Measurements from ENCODE around the gene R3HCC1L. TPM values are rescaled to one million over a fixed set of nuclear protein-coding genes. Genes with fewer than 3 reads are reported as not detected.

The R3HCC1L gene
- total and polyA plus RNA-seq, 2 donors: 14.7 to 20.4 TPM

DNA sequence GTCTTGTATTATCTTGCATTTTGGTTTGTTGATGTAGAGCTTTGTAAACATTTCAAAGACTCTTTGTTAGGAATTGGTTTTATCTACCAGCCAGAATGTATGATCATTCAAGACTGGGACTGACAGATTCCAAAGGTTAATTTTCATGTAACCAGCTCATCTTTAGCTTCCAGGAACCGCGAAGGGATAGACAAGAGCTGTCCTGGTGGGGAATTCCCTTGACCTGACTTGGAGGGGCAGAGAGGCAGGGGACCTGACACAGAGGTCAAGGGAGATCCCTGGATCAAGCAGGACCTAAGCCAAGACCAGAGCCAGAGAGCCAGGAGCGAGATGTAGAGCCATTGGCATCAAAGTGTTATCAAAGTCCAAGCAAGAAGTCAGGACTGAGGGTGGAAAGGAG is 140.1 kb downstream of the R3HCC1L start:
- peaks cover 0 to 27% of the 10 kb centered on the region in 2 donors for H3K27me3 ChIP-seq (ENCODE audit: control insufficient read depth in 2 of 2, insufficient read depth in 1 of 2, low read length in 1 of 2)
- H3K4me3 ChIP-seq (ENCODE audit: low read length in 2 of 2): no peak overlapping the region
- DNase-seq (ENCODE audit: low read depth in 6 of 9, low spot score in 9 of 9): no peak
- no peaks in the 10 kb centered on the region for H3K4me1 ChIP-seq (ENCODE audit: control insufficient read depth in 2 of 2, insufficient read depth in 2 of 2, low read length in 2 of 2)
- 79% methylated on average over 3 of the region's 3 CpGs for WGBS
- H3K9me3 ChIP-seq (ENCODE audit: control insufficient read depth in 2 of 2, insufficient read depth in 1 of 2, low read length in 1 of 2): no peaks in the 10 kb centered on the region
- no peak overlapping the region for H3K27ac ChIP-seq (ENCODE audit: low read depth in 1 of 2, low read length in 1 of 2)
- H3K36me3 ChIP-seq (ENCODE audit: control insufficient read depth in 2 of 2, insufficient read depth in 2 of 2, low read length in 1 of 2): no peaks in the 10 kb centered on the region

DNA sequence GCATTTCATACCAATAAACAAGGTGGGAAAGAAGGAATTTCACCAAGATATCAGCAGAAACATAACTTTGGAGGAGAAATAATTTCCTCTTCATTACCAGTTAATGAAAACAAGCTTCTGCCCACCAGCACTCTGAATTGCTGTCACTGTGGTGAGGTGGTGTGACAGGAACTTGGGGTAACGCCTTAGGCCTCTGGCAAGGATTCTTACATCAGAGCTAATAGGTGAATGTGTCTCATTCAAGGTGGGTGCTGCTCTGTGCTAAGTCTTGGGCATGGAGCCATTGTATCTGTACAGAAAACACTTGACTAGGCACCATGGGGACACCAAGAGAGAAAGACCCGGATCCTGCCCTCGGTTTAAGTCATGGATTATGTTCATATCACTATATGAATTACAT is 141.9 kb downstream of the R3HCC1L start:
- no peaks in the 10 kb centered on the region for H3K4me1 ChIP-seq (ENCODE audit: control insufficient read depth in 2 of 2, insufficient read depth in 2 of 2, low read length in 2 of 2)
- H3K4me3 ChIP-seq (ENCODE audit: low read length in 2 of 2): no peak overlapping the region
- H3K27ac ChIP-seq (ENCODE audit: low read depth in 1 of 2, low read length in 1 of 2): no peak overlapping the region
- DNase-seq (ENCODE audit: low read depth in 6 of 9, low spot score in 9 of 9): no peak
- H3K9me3 ChIP-seq (ENCODE audit: control insufficient read depth in 2 of 2, insufficient read depth in 1 of 2, low read length in 1 of 2): no peaks in the 10 kb centered on the region
- peaks cover 0 to 12% of the 10 kb centered on the region in 2 donors for H3K27me3 ChIP-seq (ENCODE audit: control insufficient read depth in 2 of 2, insufficient read depth in 1 of 2, low read length in 1 of 2)
- 95% methylated on average over 3 of the region's 3 CpGs for WGBS
- no peaks in the 10 kb centered on the region for H3K36me3 ChIP-seq (ENCODE audit: control insufficient read depth in 2 of 2, insufficient read depth in 2 of 2, low read length in 1 of 2)

GRCh38 chr10:98285416-98285815 is 151.0 kb downstream of the R3HCC1L start:
- Histone ChIP-seq H3K36me3 (ENCODE audit: control insufficient read depth in 2 of 2, insufficient read depth in 2 of 2, low read length in 1 of 2) (no peaks in the 10 kb centered on the region), H3K9me3 (ENCODE audit: control insufficient read depth in 2 of 2, insufficient read depth in 1 of 2, low read length in 1 of 2) (peaks cover 0 to 1% of the 10 kb centered on the region in 2 donors), H3K4me1 (ENCODE audit: control insufficient read depth in 2 of 2, insufficient read depth in 2 of 2, low read length in 2 of 2) (no peaks in the 10 kb centered on the region), H3K27ac (ENCODE audit: low read depth in 1 of 2, low read length in 1 of 2) (no peak overlapping the region), H3K4me3 (ENCODE audit: low read length in 2 of 2) (no peak overlapping the region), H3K27me3 (ENCODE audit: control insufficient read depth in 2 of 2, insufficient read depth in 1 of 2, low read length in 1 of 2) (peaks cover 0 to 2% of the 10 kb centered on the region in 2 donors)
- 91% methylated on average over 2 of the region's 2 CpGs for WGBS
- DNase-seq (ENCODE audit: low read depth in 6 of 9, low spot score in 9 of 9): no peak

DNA sequence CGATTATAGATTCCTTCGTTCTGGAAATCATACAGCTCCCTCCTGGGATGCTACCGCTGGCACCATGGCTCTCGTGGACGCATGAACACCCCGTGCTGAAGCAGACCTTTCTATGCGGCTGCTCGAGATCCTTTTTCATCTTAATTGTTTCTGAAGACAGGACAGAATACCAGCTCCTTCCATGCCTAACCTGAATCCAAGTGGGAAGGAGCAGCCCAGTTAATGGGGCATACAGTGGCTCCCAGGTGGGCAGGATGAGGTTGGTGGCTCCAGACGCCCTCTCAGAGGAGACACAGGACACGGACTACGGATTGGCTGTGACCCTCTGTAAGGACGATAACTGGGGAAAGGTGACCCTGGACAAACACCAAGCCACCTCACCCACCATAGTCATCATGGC is 152.0 kb downstream of the R3HCC1L start:
- no peak overlapping the region for H3K27ac ChIP-seq (ENCODE audit: low read depth in 1 of 2, low read length in 1 of 2)
- no peak overlapping the region for H3K4me3 ChIP-seq (ENCODE audit: low read length in 2 of 2)
- H3K4me1 ChIP-seq (ENCODE audit: control insufficient read depth in 2 of 2, insufficient read depth in 2 of 2, low read length in 2 of 2): no peaks in the 10 kb centered on the region
- no peak for DNase-seq (ENCODE audit: low read depth in 6 of 9, low spot score in 9 of 9)
- H3K27me3 ChIP-seq (ENCODE audit: control insufficient read depth in 2 of 2, insufficient read depth in 1 of 2, low read length in 1 of 2): peaks cover 0 to 2% of the 10 kb centered on the region in 2 donors
- H3K9me3 ChIP-seq (ENCODE audit: control insufficient read depth in 2 of 2, insufficient read depth in 1 of 2, low read length in 1 of 2): peaks cover 0 to 1% of the 10 kb centered on the region in 2 donors
- WGBS: 97% methylated on average over 12 of the region's 12 CpGs
- H3K36me3 ChIP-seq (ENCODE audit: control insufficient read depth in 2 of 2, insufficient read depth in 2 of 2, low read length in 1 of 2): no peaks in the 10 kb centered on the region

DNA sequence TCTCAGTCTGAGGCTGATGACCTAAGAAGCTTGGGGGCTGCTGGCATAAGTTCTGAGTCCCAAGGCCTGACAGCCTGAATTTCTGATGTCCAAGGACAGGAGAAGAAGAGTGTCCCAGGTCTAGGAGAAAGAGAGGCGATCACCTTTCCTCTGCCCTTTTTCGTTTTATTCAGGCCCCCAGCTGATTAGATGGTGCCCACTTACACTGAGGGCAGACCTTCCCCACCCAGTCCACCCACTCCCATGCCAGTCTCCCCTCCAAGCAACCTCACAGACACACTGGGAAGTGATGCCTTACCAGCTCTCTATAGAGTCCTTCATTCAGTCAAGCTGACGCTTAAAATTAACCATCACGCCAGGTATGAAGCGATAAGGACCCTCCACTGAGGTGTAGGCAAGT is 152.9 kb downstream of the R3HCC1L start:
- 96% methylated on average over 5 of the region's 5 CpGs for WGBS
- Histone ChIP-seq H3K4me3 (ENCODE audit: low read length in 2 of 2) (no peak overlapping the region), H3K9me3 (ENCODE audit: control insufficient read depth in 2 of 2, insufficient read depth in 1 of 2, low read length in 1 of 2) (no peaks in the 10 kb centered on the region), H3K36me3 (ENCODE audit: control insufficient read depth in 2 of 2, insufficient read depth in 2 of 2, low read length in 1 of 2) (no peaks in the 10 kb centered on the region), H3K27ac (ENCODE audit: low read depth in 1 of 2, low read length in 1 of 2) (no peak overlapping the region), H3K27me3 (ENCODE audit: control insufficient read depth in 2 of 2, insufficient read depth in 1 of 2, low read length in 1 of 2) (peaks cover 0 to 2% of the 10 kb centered on the region in 2 donors), H3K4me1 (ENCODE audit: control insufficient read depth in 2 of 2, insufficient read depth in 2 of 2, low read length in 2 of 2) (no peaks in the 10 kb centered on the region)
- DNase-seq (ENCODE audit: low read depth in 6 of 9, low spot score in 9 of 9): no peak

GRCh38 chr10:98289802-98290209 is 155.3 kb downstream of the R3HCC1L start:
- Histone ChIP-seq H3K9me3 (ENCODE audit: control insufficient read depth in 2 of 2, insufficient read depth in 1 of 2, low read length in 1 of 2) (no peaks in the 10 kb centered on the region), H3K27me3 (ENCODE audit: control insufficient read depth in 2 of 2, insufficient read depth in 1 of 2, low read length in 1 of 2) (peaks cover 0 to 2% of the 10 kb centered on the region in 2 donors), H3K27ac (ENCODE audit: low read depth in 1 of 2, low read length in 1 of 2) (no peak overlapping the region), H3K4me1 (ENCODE audit: control insufficient read depth in 2 of 2, insufficient read depth in 2 of 2, low read length in 2 of 2) (peaks cover 0 to 3% of the 10 kb centered on the region in 2 donors), H3K36me3 (ENCODE audit: control insufficient read depth in 2 of 2, insufficient read depth in 2 of 2, low read length in 1 of 2) (no peaks in the 10 kb centered on the region), H3K4me3 (ENCODE audit: low read length in 2 of 2) (no peak overlapping the region)
- DNase-seq (ENCODE audit: low read depth in 6 of 9, low spot score in 9 of 9): no peak
- 90% methylated on average over 10 of the region's 10 CpGs for WGBS

- H3K4me3 ChIP-seq (ENCODE audit: low read length in 2 of 2): no peak overlapping the region
- no peaks in the 10 kb centered on the region for H3K9me3 ChIP-seq (ENCODE audit: control insufficient read depth in 2 of 2, insufficient read depth in 1 of 2, low read length in 1 of 2)
- no peaks in the 10 kb centered on the region for H3K36me3 ChIP-seq (ENCODE audit: control insufficient read depth in 2 of 2, insufficient read depth in 2 of 2, low read length in 1 of 2)
- DNase-seq (ENCODE audit: low read depth in 6 of 9, low spot score in 9 of 9): no peak
- H3K27me3 ChIP-seq (ENCODE audit: control insufficient read depth in 2 of 2, insufficient read depth in 1 of 2, low read length in 1 of 2): peaks cover 0 to 2% of the 10 kb centered on the region in 2 donors
- WGBS: 91% methylated on average over 4 of the region's 4 CpGs
- H3K27ac ChIP-seq (ENCODE audit: low read depth in 1 of 2, low read length in 1 of 2): no peak overlapping the region
- peaks cover 0 to 9% of the 10 kb centered on the region in 2 donors for H3K4me1 ChIP-seq (ENCODE audit: control insufficient read depth in 2 of 2, insufficient read depth in 2 of 2, low read length in 2 of 2)
Observed at GRCh38 chr10:98292971-98293370, 158.5 kb downstream of the R3HCC1L start.

DNA sequence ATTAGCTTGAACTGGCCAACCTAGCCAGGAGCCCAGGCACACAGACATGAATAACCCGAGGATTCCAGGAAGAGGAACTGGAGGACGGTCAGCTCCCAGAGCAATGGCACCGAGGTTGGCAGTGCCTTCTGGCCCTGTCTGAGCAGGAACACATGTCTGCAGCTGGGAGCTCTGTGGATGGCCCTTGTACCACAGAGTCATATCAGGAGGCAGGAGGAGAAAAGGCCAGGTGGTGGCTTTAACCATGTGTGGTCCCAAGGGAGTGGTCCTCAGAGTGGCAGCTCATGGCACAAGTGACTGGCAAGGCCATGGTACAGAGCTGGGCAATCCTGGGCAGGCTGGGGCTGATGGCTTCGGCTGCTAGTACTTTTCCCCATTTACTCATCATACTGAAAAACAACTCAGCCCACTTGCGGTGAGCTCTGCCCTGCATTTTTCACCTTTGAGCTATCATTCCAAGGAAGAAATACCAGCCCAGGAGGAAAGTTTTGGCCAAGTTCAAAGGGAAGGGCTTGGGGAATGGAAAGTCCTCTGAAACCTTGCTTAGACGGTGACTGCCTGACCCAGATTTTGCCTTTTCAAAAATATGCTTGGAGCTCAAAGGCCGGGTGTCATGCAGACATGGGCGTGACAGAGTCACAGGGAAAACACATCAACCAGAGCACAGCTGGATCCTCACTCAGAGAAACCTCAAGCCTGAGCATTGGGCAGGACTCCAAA is 159.3 kb downstream of the R3HCC1L start:
- no peak for DNase-seq (ENCODE audit: low read depth in 6 of 9, low spot score in 9 of 9)
- no peaks in the 10 kb centered on the region for H3K9me3 ChIP-seq (ENCODE audit: control insufficient read depth in 2 of 2, insufficient read depth in 1 of 2, low read length in 1 of 2)
- H3K4me1 ChIP-seq (ENCODE audit: control insufficient read depth in 2 of 2, insufficient read depth in 2 of 2, low read length in 2 of 2): peaks cover 0 to 9% of the 10 kb centered on the region in 2 donors
- no peaks in the 10 kb centered on the region for H3K36me3 ChIP-seq (ENCODE audit: control insufficient read depth in 2 of 2, insufficient read depth in 2 of 2, low read length in 1 of 2)
- H3K4me3 ChIP-seq (ENCODE audit: low read length in 2 of 2): no peak overlapping the region
- H3K27ac ChIP-seq (ENCODE audit: low read depth in 1 of 2, low read length in 1 of 2): peak overlapping the region in 1 of 2 donors; percentile 20
- WGBS: 63% methylated on average over 8 of the region's 8 CpGs
- H3K27me3 ChIP-seq (ENCODE audit: control insufficient read depth in 2 of 2, insufficient read depth in 1 of 2, low read length in 1 of 2): peaks cover 0 to 2% of the 10 kb centered on the region in 2 donors

- H3K9me3 ChIP-seq (ENCODE audit: control insufficient read depth in 2 of 2, insufficient read depth in 1 of 2, low read length in 1 of 2): no peaks in the 10 kb centered on the region
- no peaks in the 10 kb centered on the region for H3K36me3 ChIP-seq (ENCODE audit: control insufficient read depth in 2 of 2, insufficient read depth in 2 of 2, low read length in 1 of 2)
- no peak for DNase-seq (ENCODE audit: low read depth in 6 of 9, low spot score in 9 of 9)
- H3K27me3 ChIP-seq (ENCODE audit: control insufficient read depth in 2 of 2, insufficient read depth in 1 of 2, low read length in 1 of 2): peaks cover 0 to 2% of the 10 kb centered on the region in 2 donors
- H3K4me1 ChIP-seq (ENCODE audit: control insufficient read depth in 2 of 2, insufficient read depth in 2 of 2, low read length in 2 of 2): peaks cover 0 to 9% of the 10 kb centered on the region in 2 donors
- no peak overlapping the region for H3K4me3 ChIP-seq (ENCODE audit: low read length in 2 of 2)
- WGBS: 90% methylated on average over 3 of the region's 3 CpGs
- H3K27ac ChIP-seq (ENCODE audit: low read depth in 1 of 2, low read length in 1 of 2): no peak overlapping the region
Observed at GRCh38 chr10:98294270-98294627, 159.8 kb downstream of the R3HCC1L start.

Data from thymus (tissue), 11 donors.